Muscle layer of duodenum (tissue), 2 donors: Measurements from ENCODE around the gene FTCD.
A peak's percentile ranks its signal among the peaks of the same experiment; 100 is the strongest.

Experiments used
- H3K27ac ChIP-seq: one replicate; pipeline ENCODE4 v1.7.0; 2013; ENCODE audit warnings: mild to moderate bottlenecking, low read length
- H3K27me3 ChIP-seq: one replicate; pipeline ENCODE4 v1.7.0; 2013; ENCODE audit warnings: low read depth, mild to moderate bottlenecking, control low read depth, low read length
- H3K36me3 ChIP-seq, 2 donors: one replicate each; pipeline ENCODE4 v1.7.0; 2013; ENCODE audit warnings: low read length in 2 of 2, control low read depth in 1 of 2, mild to moderate bottlenecking in 1 of 2; ENCODE audit not compliant: insufficient read depth in 2 of 2, control insufficient read depth in 1 of 2
- H3K4me1 ChIP-seq, 2 donors: one replicate each; pipeline ENCODE4 v1.7.0; 2013; ENCODE audit warnings: low read length in 2 of 2, mild to moderate bottlenecking in 2 of 2, control low read depth in 1 of 2, moderate library complexity in 1 of 2; ENCODE audit not compliant: insufficient read depth in 2 of 2, control insufficient read depth in 1 of 2
- H3K4me3 ChIP-seq, 2 donors: one replicate each; pipeline ENCODE4 v1.7.0; 2013; ENCODE audit warnings: low read length in 2 of 2, low read depth in 1 of 2, mild to moderate bottlenecking in 1 of 2
- H3K9me3 ChIP-seq, 2 donors: one replicate each; pipeline ENCODE4 v1.7.0; 2013; ENCODE audit warnings: low read length in 2 of 2, control low read depth in 1 of 2, mild to moderate bottlenecking in 1 of 2; ENCODE audit not compliant: control insufficient read depth in 1 of 2
- donor health status: healthy.

FTCD gene

DNA sequence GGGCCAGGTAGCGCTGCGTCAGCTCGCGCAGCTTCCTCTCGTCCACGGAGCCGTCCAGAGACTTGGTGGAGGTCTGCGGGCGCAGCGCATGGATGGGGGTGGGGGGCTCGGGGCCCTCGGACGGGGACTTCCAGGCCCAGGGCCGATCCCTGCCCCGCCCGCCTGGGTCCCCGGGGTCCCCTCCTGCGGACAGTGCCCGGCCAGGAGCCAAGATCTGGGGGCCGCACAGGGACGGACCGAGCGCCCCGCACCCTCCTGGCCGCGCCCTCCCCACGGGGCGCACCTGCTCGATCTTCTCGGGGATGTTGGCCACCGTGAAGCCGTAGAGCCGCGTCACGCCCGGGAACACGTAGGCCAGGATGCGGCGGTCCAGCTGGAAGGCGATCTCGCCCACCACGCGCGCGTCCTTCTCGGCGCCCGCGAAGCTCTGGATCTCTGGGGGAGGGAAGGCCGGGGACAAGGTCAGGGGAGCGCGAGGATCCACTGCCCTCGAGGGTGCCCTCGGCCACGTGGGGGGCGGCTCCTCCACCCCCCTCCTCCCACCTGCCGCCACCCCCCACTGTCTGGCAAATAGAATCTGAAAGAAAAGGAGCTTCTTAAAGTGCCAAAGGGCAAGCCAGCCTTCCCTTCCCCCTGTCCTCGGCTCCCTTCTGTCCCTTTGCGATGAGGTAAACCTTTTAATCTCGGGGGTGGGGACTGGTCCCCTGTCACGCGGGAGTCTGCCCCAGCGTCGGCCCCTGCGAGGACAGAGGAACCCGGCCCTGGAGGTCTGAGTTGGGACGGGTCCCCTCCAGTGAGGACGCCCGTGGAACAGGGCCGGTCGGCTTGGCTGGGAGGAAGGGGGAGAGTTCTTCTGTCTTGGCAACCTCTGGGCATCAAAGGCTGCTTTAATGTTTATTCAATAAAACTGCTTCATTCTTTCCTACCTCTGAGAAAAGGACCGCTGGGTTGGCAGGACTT is 6.5 kb upstream of the FTCD start:
- Histone ChIP-seq H3K36me3 (no peaks in the 10 kb centered on the region), H3K27me3 (no peaks in the 10 kb centered on the region), H3K9me3 (no peaks in the 10 kb centered on the region), H3K4me1 (no peaks in the 10 kb centered on the region), H3K27ac (no peak overlapping the region), H3K4me3 (peak overlapping the region in 1 of 2 donors; percentile 28)

DNA sequence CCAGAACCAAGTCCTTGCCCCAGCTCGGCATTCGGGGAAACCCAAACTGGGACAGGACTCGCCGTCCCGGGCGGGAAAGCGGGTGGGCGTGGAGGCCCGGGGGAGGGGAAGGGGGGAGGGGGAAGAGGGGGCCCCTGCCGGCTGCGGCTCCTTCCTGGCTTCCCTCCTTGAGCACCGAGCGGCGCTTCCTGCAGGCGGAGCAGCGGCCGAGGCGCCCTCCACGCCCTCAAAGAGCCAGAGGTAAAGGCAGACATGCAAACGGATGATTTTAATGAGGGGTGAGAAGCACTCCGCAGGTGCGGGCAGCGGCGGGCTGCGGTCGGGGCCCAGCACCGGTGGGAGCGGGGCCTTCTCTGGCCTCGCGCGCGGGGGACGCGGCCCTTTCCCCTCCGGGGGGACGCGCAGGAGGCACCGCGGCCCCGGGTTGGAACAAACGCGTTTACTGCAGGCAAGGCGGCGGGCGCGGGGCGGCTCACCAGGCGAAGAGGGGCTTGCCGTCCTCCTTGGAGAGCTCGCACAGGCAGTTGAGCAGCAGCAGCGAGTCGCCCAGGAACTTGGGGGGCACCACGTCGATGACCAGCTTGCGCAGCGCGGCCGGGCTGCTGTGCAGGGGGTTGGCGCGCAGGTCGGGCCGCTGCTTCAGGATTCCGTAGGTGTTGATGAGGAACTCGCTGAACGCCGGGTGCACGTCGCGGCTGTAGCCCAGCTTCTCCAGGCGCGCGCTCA is 5.7 kb upstream of the FTCD start:
- H3K36me3 ChIP-seq: no peaks in the 10 kb centered on the region
- H3K4me3 ChIP-seq: peak overlapping the region in 1 of 2 donors; percentile 28
- no peaks in the 10 kb centered on the region for H3K9me3 ChIP-seq
- H3K27ac ChIP-seq: no peak overlapping the region
- H3K27me3 ChIP-seq: no peaks in the 10 kb centered on the region
- no peaks in the 10 kb centered on the region for H3K4me1 ChIP-seq

DNA sequence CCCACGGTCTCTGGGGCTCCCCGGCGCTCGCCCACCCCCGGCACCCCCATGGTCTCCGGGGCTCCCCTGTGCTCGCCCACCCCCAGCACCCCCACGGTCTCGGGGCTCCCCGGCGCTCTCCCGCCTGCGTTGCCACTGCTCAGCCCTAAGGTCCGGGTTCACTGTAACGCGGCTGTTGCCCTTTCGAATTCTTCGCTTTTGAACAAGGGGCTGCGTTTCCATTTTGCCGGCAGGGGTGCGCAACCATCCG is 5.2 kb upstream of the FTCD start:
- no peak overlapping the region for H3K4me3 ChIP-seq
- no peaks in the 10 kb centered on the region for H3K4me1 ChIP-seq
- H3K27me3 ChIP-seq: no peaks in the 10 kb centered on the region
- H3K9me3 ChIP-seq: no peaks in the 10 kb centered on the region
- H3K36me3 ChIP-seq: no peaks in the 10 kb centered on the region
- no peak overlapping the region for H3K27ac ChIP-seq

DNA sequence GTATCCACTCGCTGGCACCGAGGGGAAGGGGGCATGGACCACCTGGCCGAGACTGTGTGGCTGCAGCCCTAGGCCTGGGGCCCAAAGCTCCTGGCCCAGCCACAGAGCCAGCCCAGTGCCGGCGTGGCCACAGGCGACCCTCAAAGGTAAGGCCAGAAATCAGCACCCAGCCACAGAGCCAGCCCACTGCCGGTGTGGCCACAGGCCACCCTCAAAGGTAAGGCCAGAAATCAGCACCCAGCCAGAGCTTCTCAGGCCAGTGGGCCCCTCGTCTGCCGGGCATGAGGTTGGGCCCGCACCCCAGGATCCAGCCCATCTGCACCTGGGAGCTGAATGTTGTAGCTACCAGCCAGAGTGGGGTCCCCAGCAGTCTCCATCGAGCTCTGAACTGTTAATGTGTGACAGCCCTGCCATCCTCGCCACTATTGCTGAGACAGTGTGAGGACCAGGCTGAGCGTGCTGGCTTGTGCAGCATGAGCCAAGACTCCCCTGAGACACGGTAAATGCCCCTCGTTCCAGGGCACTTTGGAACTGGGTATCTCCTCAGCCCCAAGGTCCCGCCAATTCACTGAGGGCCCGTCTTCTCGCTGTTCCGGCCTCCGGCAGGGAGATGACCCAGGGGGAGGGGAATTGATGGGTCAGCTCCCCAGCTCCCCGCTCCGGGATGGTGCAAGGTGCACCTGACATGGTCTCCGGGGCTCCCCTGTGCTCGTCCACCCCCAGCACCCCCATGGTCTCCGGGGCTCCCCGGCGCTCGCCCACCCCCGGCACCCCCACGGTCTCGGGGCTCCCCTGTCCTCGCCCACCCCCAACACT is 4.7 kb upstream of the FTCD start:
- H3K27ac ChIP-seq: no peak overlapping the region
- no peaks in the 10 kb centered on the region for H3K9me3 ChIP-seq
- no peak overlapping the region for H3K4me3 ChIP-seq
- no peaks in the 10 kb centered on the region for H3K4me1 ChIP-seq
- no peaks in the 10 kb centered on the region for H3K36me3 ChIP-seq
- no peaks in the 10 kb centered on the region for H3K27me3 ChIP-seq

DNA sequence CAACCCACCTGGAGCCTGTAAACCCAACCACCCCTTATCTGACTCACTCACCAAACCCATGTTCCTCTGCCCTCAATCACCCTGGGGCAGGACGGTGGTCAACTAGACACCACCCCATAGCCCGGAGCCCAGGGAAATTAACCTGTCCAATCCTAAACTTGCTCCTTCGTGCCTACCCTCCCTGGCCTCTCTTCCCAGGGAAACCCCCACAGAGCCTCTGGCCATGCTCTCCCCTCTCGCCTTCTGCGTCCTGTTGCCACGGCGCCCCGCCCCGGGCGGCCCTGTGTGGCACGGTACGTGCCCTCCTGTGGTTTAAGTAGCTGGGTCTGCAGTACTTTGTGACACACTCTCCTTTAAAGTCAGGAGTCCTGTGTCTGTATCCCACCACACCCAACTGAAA is 4.0 kb upstream of the FTCD start:
- Histone ChIP-seq H3K9me3 (no peaks in the 10 kb centered on the region), H3K4me3 (no peak overlapping the region), H3K27me3 (no peaks in the 10 kb centered on the region), H3K36me3 (no peaks in the 10 kb centered on the region), H3K27ac (no peak overlapping the region), H3K4me1 (no peaks in the 10 kb centered on the region)

DNA sequence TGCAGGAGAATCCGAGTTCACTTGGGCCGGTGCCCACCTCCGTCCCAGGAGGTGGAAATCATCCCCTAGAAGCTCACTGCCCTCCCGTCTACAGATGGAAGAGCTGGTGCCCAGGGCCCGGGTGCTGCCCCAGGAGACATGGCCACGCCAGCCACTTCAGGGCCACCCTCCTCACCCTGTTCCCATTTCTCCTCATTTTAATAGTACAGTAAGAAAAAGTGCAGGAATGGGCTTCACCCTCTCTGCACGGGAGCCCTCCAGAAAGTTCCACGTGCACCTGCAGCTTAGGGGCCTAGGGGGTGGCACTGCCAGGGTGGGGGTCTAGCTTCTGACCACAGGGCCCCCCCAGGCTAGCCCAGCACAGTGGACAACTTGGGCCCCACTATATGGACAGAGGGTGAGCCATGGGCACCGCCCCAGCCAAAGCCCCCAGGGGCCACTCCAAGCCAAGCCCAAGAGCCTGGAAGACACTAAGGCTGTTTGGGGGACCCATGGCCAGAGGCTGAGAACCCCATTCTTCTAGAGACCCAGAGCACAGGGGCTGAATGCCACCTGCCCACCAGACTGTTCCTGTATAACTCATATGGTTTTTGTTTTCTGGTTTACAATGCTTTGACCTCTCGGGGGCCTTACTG is 3.4 kb upstream of the FTCD start:
- H3K4me1 ChIP-seq: peaks cover 0 to 1% of the 10 kb centered on the region in 2 donors
- no peaks in the 10 kb centered on the region for H3K36me3 ChIP-seq
- no peak overlapping the region for H3K4me3 ChIP-seq
- no peaks in the 10 kb centered on the region for H3K9me3 ChIP-seq
- no peaks in the 10 kb centered on the region for H3K27me3 ChIP-seq
- no peak overlapping the region for H3K27ac ChIP-seq

DNA sequence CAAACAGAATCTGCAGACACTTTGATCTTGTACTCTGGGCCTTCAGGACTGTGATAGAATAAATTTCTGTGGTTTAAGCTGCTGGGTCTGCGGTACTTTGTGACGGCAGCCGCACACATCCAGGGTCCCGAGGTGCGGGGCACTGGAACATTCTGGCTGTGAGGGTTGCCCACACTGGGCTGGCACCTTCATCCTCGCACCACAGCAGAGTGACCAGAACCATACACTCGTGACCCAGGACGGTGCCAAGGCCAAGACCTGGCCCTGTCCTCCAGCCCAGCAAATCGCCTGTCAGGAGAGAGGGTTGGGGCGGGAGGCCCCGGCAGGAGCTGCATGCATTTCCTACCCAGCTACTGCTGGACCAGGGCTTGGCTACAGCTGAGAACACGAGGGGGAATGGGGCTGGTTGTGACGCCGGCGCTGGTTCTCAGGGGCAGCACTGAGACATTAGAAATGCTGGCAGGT is 2.6 kb upstream of the FTCD start:
- Histone ChIP-seq H3K36me3 (no peaks in the 10 kb centered on the region), H3K9me3 (no peaks in the 10 kb centered on the region), H3K4me3 (no peak overlapping the region), H3K4me1 (peaks cover 0 to 6% of the 10 kb centered on the region in 2 donors), H3K27me3 (no peaks in the 10 kb centered on the region), H3K27ac (no peak overlapping the region)

DNA sequence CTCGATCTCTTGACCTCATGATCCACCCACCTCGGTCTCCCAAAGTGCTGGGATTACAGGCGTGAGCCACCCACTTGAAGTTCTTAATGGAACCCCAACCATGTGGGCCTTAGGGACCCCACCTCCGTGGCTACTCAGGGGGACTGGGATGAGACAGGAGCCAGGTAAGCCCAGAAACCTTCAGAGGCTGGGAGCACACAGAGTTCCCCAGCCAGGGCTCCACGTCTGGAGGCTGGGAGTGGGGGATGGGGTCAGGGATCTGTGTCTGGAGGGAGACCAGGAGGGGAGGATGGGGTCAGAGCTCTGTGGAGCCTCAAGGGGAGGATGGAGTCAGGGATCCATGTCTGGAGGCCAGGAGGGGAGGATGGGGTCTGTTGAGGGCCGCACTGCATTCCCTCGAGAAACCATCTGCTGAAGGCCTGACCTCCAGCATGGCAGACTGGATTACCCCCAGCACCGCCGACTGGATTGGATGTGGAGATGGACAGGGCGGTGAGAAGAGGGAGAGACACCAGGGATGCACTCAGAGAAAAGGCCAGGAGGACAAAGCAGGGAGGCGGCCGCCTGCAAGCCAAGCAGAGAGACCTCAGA is 2.1 kb upstream of the FTCD start:
- no peaks in the 10 kb centered on the region for H3K27me3 ChIP-seq
- no peak overlapping the region for H3K4me3 ChIP-seq
- no peaks in the 10 kb centered on the region for H3K9me3 ChIP-seq
- H3K4me1 ChIP-seq: peaks cover 0 to 6% of the 10 kb centered on the region in 2 donors
- H3K36me3 ChIP-seq: no peaks in the 10 kb centered on the region
- H3K27ac ChIP-seq: no peak overlapping the region

DNA sequence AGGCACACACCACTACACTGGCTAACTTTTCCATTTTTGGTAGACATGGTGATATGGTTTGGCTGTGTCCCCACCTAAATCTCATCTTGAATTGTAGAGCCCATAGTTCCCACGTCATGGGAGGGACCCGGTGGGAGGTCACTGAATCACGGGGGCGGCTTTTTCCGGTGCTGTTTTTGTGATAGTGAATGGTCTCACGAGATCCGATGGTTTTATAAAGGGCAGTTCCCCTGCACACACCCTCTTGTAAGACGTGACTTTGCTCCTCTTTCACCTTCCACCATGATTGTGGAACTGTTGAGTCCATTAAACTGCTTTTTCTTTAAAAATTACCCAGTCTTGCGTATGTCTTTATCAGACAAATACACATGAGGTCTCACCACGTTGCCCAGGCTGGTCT is 1.3 kb upstream of the FTCD start:
- Histone ChIP-seq H3K27me3 (no peaks in the 10 kb centered on the region), H3K36me3 (no peaks in the 10 kb centered on the region), H3K27ac (no peak overlapping the region), H3K4me3 (no peak overlapping the region), H3K9me3 (no peaks in the 10 kb centered on the region), H3K4me1 (peaks cover 0 to 6% of the 10 kb centered on the region in 2 donors)

DNA sequence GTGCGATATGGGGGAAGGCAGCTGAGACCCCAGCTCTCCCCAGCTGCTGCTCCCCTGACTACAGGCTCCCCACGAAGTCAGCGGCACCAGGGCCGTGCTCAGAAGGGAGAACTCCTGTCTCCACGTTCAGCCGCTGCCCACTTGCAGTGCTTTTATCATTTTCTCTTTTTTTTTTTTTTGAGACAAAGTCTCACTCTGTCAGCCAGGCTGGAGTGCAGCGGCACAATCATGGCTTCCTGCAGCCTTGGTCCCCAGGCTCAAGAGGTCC is 933 bp upstream of the FTCD start:
- no peaks in the 10 kb centered on the region for H3K9me3 ChIP-seq
- no peaks in the 10 kb centered on the region for H3K36me3 ChIP-seq
- H3K27ac ChIP-seq: no peak overlapping the region
- peaks cover 0 to 6% of the 10 kb centered on the region in 2 donors for H3K4me1 ChIP-seq
- H3K4me3 ChIP-seq: no peak overlapping the region
- H3K27me3 ChIP-seq: no peaks in the 10 kb centered on the region
